Right forelimb (tissue), 1 donor: ENCODE measurements around the gene CIBAR2.
A peak's percentile ranks its signal among the peaks of the same experiment; 100 is the strongest.

Experiments used
- DNase-seq: peaks from one replicate; pipeline ENCODE4 v3.0.0-alpha.2; 2018

The CIBAR2 gene

GRCh38 chr16:85144026-85144915 lies 32.0 kb upstream of the CIBAR2 start:
- DNase-seq, result no peak

GRCh38 chr16:85142771-85143211 lies 30.5 kb upstream of the CIBAR2 start:
- DNase-seq, result no peak

DNA sequence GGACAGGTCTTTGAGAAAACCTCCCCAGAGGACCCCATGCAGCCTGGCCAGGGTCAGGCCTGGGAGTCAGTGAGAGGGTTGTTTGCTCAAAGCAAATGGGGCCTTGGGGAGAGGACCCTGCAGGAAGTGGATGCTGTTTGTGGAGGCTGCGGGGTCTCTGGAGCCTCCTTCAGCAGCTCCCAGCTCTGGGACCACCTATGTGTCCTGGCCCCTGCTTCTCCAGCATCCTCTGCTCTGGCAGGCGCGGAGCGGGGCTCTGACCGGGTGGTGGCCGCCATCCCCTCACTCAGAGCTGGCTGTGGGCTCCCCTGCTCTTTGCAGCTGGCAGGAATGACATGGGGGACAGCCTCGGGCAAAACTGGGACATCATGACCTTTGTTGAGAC lies 29.8 kb upstream of the CIBAR2 start:
- no peak for DNase-seq

DNA sequence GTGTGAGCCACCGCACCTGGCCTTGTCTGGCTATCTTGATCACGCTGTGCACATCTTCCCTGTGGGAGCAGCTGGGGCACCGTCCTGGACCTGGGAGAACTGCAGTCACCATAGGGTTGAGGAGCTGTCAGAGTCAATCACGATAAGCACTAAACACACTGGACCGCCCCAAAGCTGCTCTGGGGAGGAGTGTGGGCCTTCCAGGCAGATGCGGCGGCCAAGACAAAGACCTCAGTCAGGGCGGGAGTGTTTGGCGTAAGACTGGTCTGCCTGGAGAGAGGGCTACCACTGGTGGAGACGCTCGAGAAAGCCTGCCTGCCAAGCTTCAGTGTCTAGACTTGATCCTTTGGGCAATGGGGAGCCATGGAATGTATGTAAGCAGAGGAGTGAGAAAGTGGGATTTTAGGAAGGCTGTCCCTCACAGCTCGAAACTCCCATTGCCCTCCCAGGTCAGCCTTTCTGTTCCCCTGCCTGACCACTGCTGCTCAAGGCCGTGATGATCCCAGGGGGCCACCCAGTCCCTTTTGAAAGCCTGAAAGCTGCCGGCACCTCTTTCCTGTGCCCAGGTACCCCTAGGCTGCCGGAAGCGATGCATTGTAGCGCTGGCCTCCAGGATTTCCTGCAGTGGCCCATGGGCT lies 29.3 kb upstream of the CIBAR2 start:
- DNase-seq, result no peak

DNA sequence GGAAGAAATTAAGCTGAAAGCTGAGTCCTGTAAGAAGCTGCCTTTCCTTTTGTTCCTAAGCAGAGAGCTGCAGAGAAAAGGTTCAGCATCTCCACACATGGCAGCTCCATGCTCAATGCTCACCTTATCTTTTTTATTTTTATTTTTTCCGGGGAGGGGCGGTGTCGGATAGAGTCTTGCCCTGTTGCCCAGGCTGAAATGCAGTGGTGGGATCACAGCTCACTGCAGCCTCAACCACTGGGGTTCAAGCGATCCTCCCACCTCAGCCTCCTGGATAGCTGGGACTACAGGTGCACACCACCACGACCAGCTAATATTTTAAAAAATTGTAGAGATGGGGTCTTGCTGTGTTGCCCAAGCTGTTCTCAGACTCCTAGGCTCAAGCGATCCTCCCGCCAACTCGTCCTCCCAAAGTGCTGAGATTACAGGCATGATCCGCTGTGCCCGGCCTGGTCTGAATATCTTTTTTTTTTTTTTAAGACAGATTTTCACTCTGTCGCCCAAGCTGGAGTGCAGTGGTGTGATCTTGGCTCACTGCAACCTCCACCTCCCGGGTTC lies 28.3 kb upstream of the CIBAR2 start:
- no peak for DNase-seq

GRCh38 chr16:85139881-85140339 lies 27.6 kb upstream of the CIBAR2 start:
- no peak for DNase-seq

- DNase-seq, result no peak
These were observed 26.8 kb upstream of the CIBAR2 start for GRCh38 chr16:85138825-85139627.

DNA sequence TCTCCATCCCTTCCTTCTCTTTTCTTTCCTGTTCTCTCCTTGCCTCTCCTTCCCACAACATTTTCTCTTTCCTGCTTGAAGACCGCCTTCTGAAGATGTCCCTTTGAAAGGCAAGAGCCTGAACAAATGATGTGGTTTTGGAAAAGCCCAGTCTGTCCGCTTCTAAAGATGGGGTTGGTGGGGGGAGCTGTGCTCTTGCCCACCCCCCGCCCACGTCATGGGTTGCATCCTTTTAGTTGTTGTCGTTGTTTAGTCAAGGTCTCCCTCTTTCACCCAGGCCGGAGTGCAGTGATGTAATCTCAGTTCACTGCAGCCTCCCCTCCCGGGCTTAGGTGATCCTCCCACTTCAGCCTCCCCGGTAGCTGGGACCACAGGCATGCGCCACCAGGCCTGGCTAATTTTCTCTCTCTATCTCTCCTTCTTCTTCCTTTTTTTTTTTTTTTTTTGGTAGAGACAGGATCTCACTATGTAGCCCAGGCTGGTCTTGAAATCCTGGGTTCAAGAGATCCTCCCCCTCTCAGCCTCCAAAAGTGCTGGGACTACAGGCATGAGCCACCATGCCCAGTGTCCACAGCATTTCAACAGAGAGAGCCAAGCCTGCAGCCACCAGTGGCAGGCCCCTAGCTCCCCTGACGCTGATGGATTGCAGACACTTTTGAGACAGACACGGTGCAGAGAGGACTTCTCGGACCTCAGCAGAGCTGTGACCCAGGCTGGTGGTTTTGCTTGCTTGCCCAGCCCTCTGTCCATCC lies 26.0 kb upstream of the CIBAR2 start:
- no peak for DNase-seq

DNA sequence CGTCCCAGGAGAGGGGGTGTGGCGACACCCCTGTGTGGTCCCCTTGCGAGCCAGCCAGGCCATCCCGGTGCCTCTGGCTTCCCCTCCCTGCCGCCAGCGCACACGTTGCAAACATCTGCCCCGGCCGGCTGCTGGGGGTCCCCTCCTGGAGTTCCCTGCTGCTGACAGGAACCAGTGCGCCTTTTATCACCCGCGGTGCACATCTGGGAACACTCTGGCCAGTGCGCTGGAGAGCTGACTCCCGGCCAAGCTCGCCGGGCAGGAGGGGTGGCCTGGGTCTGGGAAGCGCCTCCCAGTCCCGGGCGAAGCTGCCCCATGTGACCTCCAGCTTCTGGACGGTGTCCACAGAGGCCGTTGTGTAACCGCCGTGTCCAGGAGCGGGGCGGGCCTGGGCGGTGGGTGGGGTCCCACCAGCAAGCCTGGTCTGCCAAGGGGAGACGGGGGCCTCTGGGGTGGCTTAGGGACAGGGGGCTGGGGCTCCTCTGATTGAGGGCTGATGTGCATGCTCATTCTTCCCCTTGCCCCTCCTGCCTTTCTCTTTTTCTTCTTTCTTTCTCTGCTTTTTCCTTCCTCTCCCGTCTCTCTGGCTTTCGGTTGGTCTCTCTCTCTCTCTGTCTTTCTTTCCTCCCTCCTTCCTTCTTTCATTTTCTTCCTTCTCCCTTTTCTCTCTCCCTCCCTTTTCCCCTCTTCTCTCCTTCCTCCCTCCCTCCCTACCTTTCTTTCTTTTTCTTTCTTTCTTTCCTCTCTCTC lies 25.2 kb upstream of the CIBAR2 start:
- DNase-seq, result peak; percentile 91

DNA sequence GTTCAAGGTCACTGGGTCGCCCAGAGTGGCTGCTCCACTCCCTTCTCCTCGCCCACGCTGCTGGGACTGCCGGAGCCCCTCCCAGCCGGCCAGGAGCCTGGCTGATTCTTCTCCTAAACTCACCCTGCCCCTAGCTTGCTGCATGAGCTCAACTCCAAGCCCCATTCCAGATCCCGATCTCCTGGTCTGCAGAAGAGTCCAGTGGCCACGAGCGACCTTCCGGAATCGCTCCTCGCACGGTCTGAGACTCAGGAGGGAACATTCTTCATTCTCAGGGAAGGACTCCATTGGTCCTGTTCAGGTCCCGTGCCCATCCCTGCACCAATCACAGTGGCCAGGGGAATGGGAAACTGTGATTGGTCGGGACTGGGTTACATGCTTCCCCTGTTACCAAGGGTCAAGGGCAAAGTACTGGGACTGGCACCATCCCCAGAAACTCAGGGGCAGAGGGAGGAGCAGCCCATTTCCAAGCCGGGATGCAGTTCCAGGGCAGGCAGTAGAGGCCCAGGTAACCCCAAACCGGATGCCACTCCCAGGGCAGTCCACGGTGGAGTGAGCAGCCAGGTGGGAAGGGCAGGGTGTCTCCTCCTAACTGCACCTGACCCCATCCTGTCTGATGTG lies 24.5 kb upstream of the CIBAR2 start:
- DNase-seq, result no peak

DNA sequence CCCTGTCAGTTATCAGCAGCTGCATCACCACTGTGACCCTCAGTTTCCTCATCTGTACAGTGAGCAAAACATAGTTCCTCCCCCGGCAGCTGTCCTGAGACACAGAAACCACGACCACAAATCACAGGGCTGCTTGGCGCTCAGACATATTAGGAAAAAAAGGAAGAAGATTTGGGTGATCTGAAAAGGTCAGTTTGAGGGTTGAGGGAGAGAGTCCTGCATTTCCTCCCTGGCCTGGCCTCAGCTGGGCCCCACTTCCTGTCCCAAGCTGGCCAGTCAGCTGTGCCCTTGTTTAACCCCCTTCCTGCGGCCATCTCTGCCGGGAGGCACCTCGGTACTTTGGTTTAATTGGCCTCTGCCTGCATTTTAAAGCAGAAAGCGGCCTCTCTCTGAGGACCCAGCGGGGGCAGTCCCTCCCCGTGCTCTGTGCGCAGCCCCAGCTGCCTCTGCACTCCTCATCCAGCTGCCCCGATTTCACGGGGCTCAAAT lies 24.0 kb upstream of the CIBAR2 start:
- no peak for DNase-seq

DNA sequence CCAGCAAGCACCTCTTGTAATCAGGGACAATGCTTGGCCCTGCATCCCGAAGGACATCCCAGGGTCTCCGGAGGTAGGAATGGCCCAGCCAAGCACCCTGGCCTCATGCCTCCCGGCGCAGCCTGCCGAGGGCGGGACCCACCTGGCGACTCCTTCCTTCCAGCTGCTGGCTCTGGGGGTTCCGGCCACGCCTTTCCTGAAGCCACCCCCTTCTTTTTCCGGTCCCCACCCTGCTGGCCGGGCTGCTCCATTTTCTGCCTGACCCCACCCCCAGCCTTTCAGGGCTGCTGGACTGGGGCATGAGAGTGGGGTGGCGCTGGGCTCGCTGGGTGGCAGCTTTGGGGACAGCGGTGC lies 22.5 kb upstream of the CIBAR2 start:
- no peak for DNase-seq

- no peak for DNase-seq
These were observed 22.0 kb upstream of the CIBAR2 start for GRCh38 chr16:85134076-85134788.

GRCh38 chr16:85133290-85133599 lies 21.0 kb upstream of the CIBAR2 start:
- no peak for DNase-seq

- no peak for DNase-seq
These were observed 20.4 kb upstream of the CIBAR2 start for GRCh38 chr16:85132456-85133289.

GRCh38 chr16:85130705-85131028 lies 18.4 kb upstream of the CIBAR2 start:
- no peak for DNase-seq

DNA sequence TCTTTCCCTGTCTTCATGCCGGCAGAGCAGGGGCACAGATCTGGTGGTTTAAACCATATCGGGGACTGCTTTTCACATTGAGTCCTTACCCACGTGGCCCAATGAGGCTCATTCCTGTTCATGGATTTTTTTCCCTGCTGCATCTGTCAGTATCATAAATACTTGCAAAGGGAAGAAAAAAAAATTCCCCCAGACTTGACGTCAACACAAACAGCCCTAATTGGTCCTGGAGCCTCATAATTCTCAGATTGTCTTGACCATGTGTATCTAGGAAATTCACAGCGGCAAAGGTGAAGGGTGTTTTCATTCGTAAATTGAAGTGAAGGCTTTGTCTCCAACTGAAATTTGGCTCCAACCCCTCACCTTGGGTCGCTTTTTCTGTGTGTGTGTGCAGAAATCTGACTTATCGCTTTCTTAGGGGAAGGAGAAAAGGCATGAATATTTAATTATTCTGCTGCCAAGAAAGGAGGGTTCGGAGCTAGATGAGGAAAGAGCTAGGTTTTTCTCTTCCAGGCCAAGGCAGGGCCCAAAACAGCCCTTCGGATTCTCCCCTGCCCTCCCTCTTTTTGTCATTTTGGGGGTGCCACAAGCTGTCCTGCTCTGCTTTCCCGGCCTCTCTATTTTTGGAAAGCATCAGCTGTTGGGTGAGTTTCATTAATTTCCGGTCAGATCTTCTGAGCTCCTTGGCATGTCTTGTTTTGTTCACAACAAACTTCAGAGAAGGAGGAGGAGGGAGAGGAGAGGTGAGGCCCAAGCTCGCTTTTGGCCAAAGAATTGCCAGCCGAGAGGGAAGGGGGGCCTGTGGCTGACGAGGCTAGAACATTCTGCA lies 17.8 kb upstream of the CIBAR2 start:
- no peak for DNase-seq

DNA sequence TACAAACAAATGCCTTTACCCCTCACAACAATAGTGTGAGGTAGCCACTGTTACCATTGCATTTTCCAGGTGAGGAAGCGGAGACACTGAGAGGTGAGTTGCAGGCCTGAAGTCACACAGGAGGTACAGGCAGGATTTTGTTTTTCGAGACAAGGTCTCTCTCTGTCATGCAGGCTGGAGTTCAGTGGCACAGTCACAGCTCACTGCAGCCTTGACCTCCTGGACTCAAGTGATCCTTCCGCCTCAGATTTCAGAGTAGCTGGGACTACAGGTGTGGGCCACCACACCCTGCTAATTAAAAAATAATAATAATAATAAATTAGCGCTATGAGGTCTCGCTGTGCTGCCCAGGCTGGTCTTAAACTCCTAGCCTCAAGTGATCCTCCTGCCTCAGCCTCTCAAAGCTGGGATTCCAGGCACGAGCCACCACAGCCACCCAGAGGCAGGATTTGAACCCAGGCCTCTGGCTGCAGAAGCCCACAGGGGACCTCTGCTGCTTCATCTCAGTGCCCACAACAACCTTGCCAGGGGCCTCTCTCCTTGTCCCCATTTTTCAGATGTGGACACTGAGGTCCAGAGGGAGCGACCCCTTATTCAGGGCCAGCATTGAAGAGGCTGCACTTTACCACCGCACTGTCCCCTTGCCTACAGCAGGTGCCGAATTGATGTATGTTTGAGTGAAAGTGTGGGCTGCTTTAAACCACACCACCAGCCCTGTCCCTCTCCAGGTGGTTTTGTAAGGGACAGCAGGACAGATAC lies 16.0 kb upstream of the CIBAR2 start:
- DNase-seq, result no peak
